K562 (cell line): ENCODE results near the gene ARHGAP8. TPM values are rescaled to one million over a fixed set of nuclear protein-coding genes. Genes with fewer than 3 reads are reported as not detected.

Experiments
- ATAC-seq: fragments of 200-7000 bp; cut with Tn5 transposase; 3 replicates; pipeline ENCODE4 v1.9.1; 2020; ENCODE audit warnings: moderate library complexity
- BruUV-seq: library from RNA; stranded (reverse); fragments of 400-500 nt; replicated peaks from 2 replicates; lab custom pipeline; 2021; lab: Mats Ljungman, UMichigan
- CTCF ChIA-PET: fragments of 300-600 bp; formaldehyde crosslinking; extraction: SDS; loops from one replicate; lab custom pipeline; 2021; ENCODE audit warnings: low intra/inter-chr PET ratio; lab: Yijun Ruan, JAX
- POLR2A ChIA-PET: fragments of 300-600, 350-650 bp; sonication (Branson Sonifier 250); formaldehyde crosslinking; extraction: SDS; loops from one replicate; lab custom pipeline; 2021; ENCODE audit warnings: antibody characterized with exemption, inconsistent platforms; lab: Yijun Ruan, JAX
- DNase-seq, 4 experiments: peaks; one replicate each; pipeline versions ENCODE4 v3.0.0 to v3.0.0-alpha.2; 2011 to 2018; ENCODE audit warnings: low spot score in 3 of 4, mixed read lengths in 3 of 4; ENCODE audit errors: extremely low read depth in 1 of 4
- FAIRE-seq: peaks from 2 replicates; lab custom pipeline; 2011; peaks lifted over from hg19 to GRCh38; lab: Jason Lieb, UNC
- H2AFZ ChIP-seq: 2 replicates; pipeline ENCODE4 v1.6.0; 2011; ENCODE audit warnings: low read depth, low read length, control low read depth, inconsistent platforms
- H3K27ac ChIP-seq: fragments of 200-600 bp; 3 replicates; pipeline ENCODE4 v1.8.0; 2011; ENCODE audit warnings: low read depth, mild to moderate bottlenecking, control low read depth, inconsistent platforms, low read length, moderate library complexity, mixed read lengths; ENCODE audit errors: extremely low read depth
- H3K27me3 ChIP-seq, 2 experiments: fragments of 300-600 bp in 1 of 2; 2 replicates in 1 of 2; 3 replicates in 1 of 2; pipeline versions ENCODE4 v1.6.0 to v1.8.0; 2011; ENCODE audit warnings: inconsistent platforms in 2 of 2, low read length in 2 of 2, mild to moderate bottlenecking in 1 of 2, mixed read lengths in 1 of 2, moderate library complexity in 1 of 2; ENCODE audit not compliant: control insufficient read depth in 2 of 2, insufficient read depth in 2 of 2
- H3K36me3 ChIP-seq: fragments of 300-600 bp; 3 replicates; pipeline ENCODE4 v1.8.0; 2011; ENCODE audit warnings: mild to moderate bottlenecking, low read length, inconsistent platforms; ENCODE audit not compliant: control insufficient read depth, insufficient read depth
- H3K4me1 ChIP-seq, 2 experiments: fragments of 200-600 bp in 1 of 2; replicated peaks in 1 of 2; 2 replicates in 1 of 2; 3 replicates in 1 of 2; pipeline versions ENCODE4 v1.5.1 to v1.8.0; 2011; ENCODE audit warnings: inconsistent platforms in 2 of 2, low read length in 2 of 2, mild to moderate bottlenecking in 1 of 2, mixed read lengths in 1 of 2, moderate library complexity in 1 of 2; ENCODE audit not compliant: control insufficient read depth in 2 of 2, insufficient read depth in 2 of 2
- H3K4me2 ChIP-seq: 2 replicates; pipeline ENCODE4 v1.6.1; 2011; ENCODE audit warnings: low read length, control low read depth, inconsistent platforms, mixed read lengths; ENCODE audit not compliant: insufficient read depth
- H3K4me3 ChIP-seq: fragments of 200-600 bp; sonication (generic), shearing (Covaris generic); 2 replicates; pipeline ENCODE4 v1.5.1; 2016; ENCODE audit warnings: control low read depth, inconsistent platforms
- H3K79me2 ChIP-seq: fragments of 200-600 bp; 3 replicates; pipeline ENCODE4 v1.8.0; 2011; ENCODE audit warnings: low read length, inconsistent platforms; ENCODE audit not compliant: control insufficient read depth, insufficient read depth
- H3K9ac ChIP-seq, 2 experiments: 2 replicates each; pipeline versions ENCODE4 v1.6.0 to v1.6.1; 2011; ENCODE audit warnings: low read depth in 2 of 2, low read length in 2 of 2, control low read depth in 1 of 2, inconsistent platforms in 1 of 2, mild to moderate bottlenecking in 1 of 2, mixed read lengths in 1 of 2; ENCODE audit not compliant: insufficient read depth in 1 of 2
- H3K9me1 ChIP-seq: one replicate; pipeline ENCODE4 v1.6.0; 2011; ENCODE audit warnings: inconsistent platforms, mild to moderate bottlenecking, low read length, moderate library complexity; ENCODE audit not compliant: control insufficient read depth, insufficient read depth
- H3K9me3 ChIP-seq: replicated peaks from 2 replicates; pipeline ENCODE4 v1.5.1; 2011; ENCODE audit warnings: low read depth, low read length, inconsistent platforms; ENCODE audit not compliant: control insufficient read depth, insufficient read depth
- H4K20me1 ChIP-seq: replicated peaks from 2 replicates; pipeline ENCODE4 v1.6.1; 2011; ENCODE audit warnings: low read length, inconsistent platforms, mixed read lengths; ENCODE audit not compliant: control insufficient read depth, insufficient read depth
- ARID4B ChIP-seq: sonication (generic); formaldehyde crosslinking; IDR thresholded peaks from 2 replicates; pipeline ENCODE4 v1.8.0; 2022; ENCODE audit warnings: mild to moderate bottlenecking, missing genetic modification reagents
- BCL6 ChIP-seq: fragments of 250-450 bp; sonication (Bioruptor Pico); IDR thresholded peaks from 2 replicates; pipeline ENCODE4 v1.4.0; 2020
- HDAC6 ChIP-seq: IDR thresholded peaks from 2 replicates; pipeline ENCODE4 v1.6.1; 2012; ENCODE audit warnings: low read depth, mild to moderate bottlenecking, control low read depth, inconsistent platforms, low read length, moderate library complexity
- ZNF668 ChIP-seq: fragments of 250-450 bp; sonication (Bioruptor Pico); IDR thresholded peaks from 2 replicates; pipeline ENCODE4 v1.8.0; 2022; ENCODE audit warnings: mild to moderate bottlenecking, inconsistent platforms
- ZNF766 ChIP-seq: fragments of 200-800 bp; sonication (Bioruptor generic); conservative IDR thresholded peaks from 2 replicates; pipeline ENCODE4 v1.6.1; 2016; ENCODE audit warnings: missing genetic modification characterization, missing compliant biosample characterization
- ZZZ3 ChIP-seq: fragments of 450-650 bp; IDR thresholded peaks from 2 replicates; pipeline ENCODE4 v1.6.1; 2016; ENCODE audit warnings: antibody characterized with exemption, mild to moderate bottlenecking, moderate library complexity
- WGBS: fragments of 100-300 bp; shearing (Covaris generic); methylation state at CpG from one replicate; pipeline ENCODE4 v1.1.6; 2016; ENCODE audit warnings: low coverage, mixed read lengths; ENCODE audit not compliant: insufficient coverage; ENCODE audit errors: missing lambda C conversion rate; 5-methylcytosine and 5-hydroxymethylcytosine counted together
- in situ Hi-C: fragments of 300-500 bp; cut with MboI; formaldehyde crosslinking; loops from 4 replicates; pipeline ENCODE4 v1.15.0; 2018; ENCODE audit warnings: inconsistent platforms, mixed read lengths
- intact Hi-C: fragments of 100-400 bp; cut with micrococcal nuclease; formaldehyde crosslinking; loops from 2 replicates; pipeline ENCODE4 v1.14.2; 2022
- polyA plus RNA-seq, 8 experiments: library from polyadenylated mRNA; depleted of rRNA in 4 of 8; stranded (reverse) in 5 of 8; unstranded in 3 of 8; fragments of >200 nt; fragmentation: Nextera tagmentation in 2 of 8; fragmentation: Illumina TruSeq in 1 of 8; extraction: Ambion mirVana in 2 of 8; extraction: Trizol in 1 of 8; gene quantifications; 2 replicates each; pipeline versions ENCODE4 v1.2.1 to v1.2.3, GENCODE V29; 2011 to 2014; ENCODE audit warnings: inconsistent platforms in 1 of 8, missing spikeins in 1 of 8
- total RNA-seq, 7 experiments: library from RNA; depleted of rRNA in 6 of 7; stranded (reverse); fragments of >200 nt in 6 of 7; fragmentation: Illumina TruSeq in 2 of 7; extraction: Trizol in 2 of 7; gene quantifications; 2 replicates each; pipeline versions ENCODE4 v1.2.1 to v1.2.3, GENCODE V29; 2011 to 2021; ENCODE audit warnings: low replicate concordance in 1 of 7
- TF ChIP-seq, protein P1 (sequence below): fragments of 450-650 bp; IDR thresholded peaks from 2 replicates; pipeline ENCODE4 v1.6.1; 2018; ENCODE audit not compliant: partially characterized antibody

The ARHGAP8 gene
- total and polyA plus RNA-seq, 9 of the 15 experiments (the other 6 are each of a cell fraction or from before 2014, with no cell fraction given), result 0.15 to 2.2 (median 0.62) TPM

GRCh38 chr22:44733426-44734106, 18.8 kb upstream of the ARHGAP8 start (continued):
- TF ChIP-seq, protein P1, sequence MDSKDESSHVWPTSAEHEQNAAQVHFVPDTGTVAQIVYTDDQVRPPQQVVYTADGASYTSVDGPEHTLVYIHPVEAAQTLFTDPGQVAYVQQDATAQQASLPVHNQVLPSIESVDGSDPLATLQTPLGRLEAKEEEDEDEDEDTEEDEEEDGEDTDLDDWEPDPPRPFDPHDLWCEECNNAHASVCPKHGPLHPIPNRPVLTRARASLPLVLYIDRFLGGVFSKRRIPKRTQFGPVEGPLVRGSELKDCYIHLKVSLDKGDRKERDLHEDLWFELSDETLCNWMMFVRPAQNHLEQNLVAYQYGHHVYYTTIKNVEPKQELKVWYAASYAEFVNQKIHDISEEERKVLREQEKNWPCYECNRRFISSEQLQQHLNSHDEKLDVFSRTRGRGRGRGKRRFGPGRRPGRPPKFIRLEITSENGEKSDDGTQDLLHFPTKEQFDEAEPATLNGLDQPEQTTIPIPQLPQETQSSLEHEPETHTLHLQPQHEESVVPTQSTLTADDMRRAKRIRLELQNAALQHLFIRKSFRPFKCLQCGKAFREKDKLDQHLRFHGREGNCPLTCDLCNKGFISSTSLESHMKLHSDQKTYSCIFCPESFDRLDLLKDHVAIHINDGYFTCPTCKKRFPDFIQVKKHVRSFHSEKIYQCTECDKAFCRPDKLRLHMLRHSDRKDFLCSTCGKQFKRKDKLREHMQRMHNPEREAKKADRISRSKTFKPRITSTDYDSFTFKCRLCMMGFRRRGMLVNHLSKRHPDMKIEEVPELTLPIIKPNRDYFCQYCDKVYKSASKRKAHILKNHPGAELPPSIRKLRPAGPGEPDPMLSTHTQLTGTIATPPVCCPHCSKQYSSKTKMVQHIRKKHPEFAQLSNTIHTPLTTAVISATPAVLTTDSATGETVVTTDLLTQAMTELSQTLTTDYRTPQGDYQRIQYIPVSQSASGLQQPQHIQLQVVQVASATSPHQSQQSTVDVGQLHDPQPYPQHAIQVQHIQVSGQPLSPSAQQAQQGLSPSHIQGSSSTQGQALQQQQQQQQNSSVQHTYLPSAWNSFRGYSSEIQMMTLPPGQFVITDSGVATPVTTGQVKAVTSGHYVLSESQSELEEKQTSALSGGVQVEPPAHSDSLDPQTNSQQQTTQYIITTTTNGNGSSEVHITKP, result no peak
- TF ChIP-seq, all 486 proteins: peak for 0

DNA sequence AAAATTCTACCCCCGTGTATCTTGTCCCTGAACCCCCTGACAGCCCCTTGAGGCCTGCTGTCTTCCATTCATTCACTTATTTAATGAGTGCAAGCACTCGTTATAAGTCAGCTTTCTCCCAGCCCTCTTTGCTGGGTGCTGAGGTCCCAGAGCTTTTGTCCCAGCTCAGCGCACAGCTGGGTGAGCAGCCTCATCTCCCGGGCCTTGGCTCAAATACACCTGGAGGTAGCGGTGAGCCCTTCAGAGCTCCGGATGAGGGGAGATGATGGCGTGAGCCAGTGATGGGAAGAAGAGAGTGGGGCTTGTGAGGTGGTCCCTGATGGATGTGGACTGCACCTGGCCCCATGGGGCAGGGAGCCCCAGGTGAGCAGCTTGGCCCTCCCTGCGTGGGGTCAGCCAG, 18.1 kb upstream of the ARHGAP8 start:
- 52% methylated on average over 8 of the region's 8 CpGs for WGBS
- H3K79me2 ChIP-seq, result no peaks in the 10 kb centered on the region
- H3K9ac ChIP-seq, result no peak overlapping the region
- no peak overlapping the region for H3K4me3 ChIP-seq
- TF ChIP-seq ARID4B (no peak), BCL6 (CRISPR knock-in tag) (no peak), HDAC6 (no peak), ZNF668 (CRISPR knock-in tag) (no peak), ZZZ3 (no peak), ZNF766 (CRISPR knock-in tag) (no peak)
- ATAC-seq (no peak), FAIRE-seq (no peak), DNase-seq (no peak)
- ChIA-PET POLR2A (no interaction called here), CTCF (interaction anchor here (3.0 to 4.0 kb wide), 2 partner anchors 37 to 49 kb away, joined by 22 to 31 read pairs; no protein-coding TSS in a partner anchor)
- in situ Hi-C loops, result no loop called here
- no peak overlapping the region for H3K4me2 ChIP-seq
- H3K27ac ChIP-seq, result no peak overlapping the region
- H2AFZ ChIP-seq, result no peak overlapping the region
- intact Hi-C loops, result no loop called here
- H3K9me1 ChIP-seq, result no peaks in the 10 kb centered on the region
- H4K20me1 ChIP-seq, result peaks cover 25% of the 10 kb centered on the region
- H3K9me3 ChIP-seq, result no peaks in the 10 kb centered on the region
- no peaks in the 10 kb centered on the region for H3K27me3 ChIP-seq
- H3K36me3 ChIP-seq, result no peaks in the 10 kb centered on the region; the same call in 2 of the 3 replicates
- BruUV-seq, result no TSS peak
- H3K4me1 ChIP-seq, result peaks cover 0 to 50% of the 10 kb centered on the region in 2 experiments; a peak in 2 of 5 replicates
